K562 (cell line): Measurements from ENCODE around the gene AMZ1. TPM values are rescaled to one million over a fixed set of nuclear protein-coding genes. Genes with fewer than 3 reads are reported as not detected.
A peak's percentile ranks its signal among the peaks of the same experiment; 100 is the strongest.

Experiments
- ARID4B ChIP-seq: sonication (generic); formaldehyde crosslinking; IDR thresholded peaks from 2 replicates; pipeline ENCODE4 v1.8.0; 2022; ENCODE audit warnings: mild to moderate bottlenecking, missing genetic modification reagents
- ATF3 ChIP-seq, 2 experiments: fragments of 450-650 bp in 1 of 2; sonication (generic) in 1 of 2; formaldehyde crosslinking in 1 of 2; IDR thresholded peaks in 1 of 2; conservative IDR thresholded peaks in 1 of 2; 2 replicates each; pipeline versions ENCODE4 v1.6.1 to v1.8.1; 2016 to 2023; ENCODE audit warnings: mild to moderate bottlenecking in 2 of 2, moderate library complexity in 2 of 2, inconsistent platforms in 1 of 2, missing genetic modification reagents in 1 of 2
- FOXJ3 ChIP-seq: sonication (generic); formaldehyde crosslinking; IDR thresholded peaks from 2 replicates; pipeline ENCODE4 v1.4.0; 2020; ENCODE audit warnings: mild to moderate bottlenecking, missing genetic modification reagents
- HMGN3 ChIP-seq: IDR thresholded peaks from 2 replicates; pipeline ENCODE4 v1.6.1; 2011; ENCODE audit warnings: borderline replicate concordance, low read depth, mild to moderate bottlenecking, mixed read lengths, low read length; ENCODE audit not compliant: insufficient read length; ENCODE audit errors: extremely low read depth
- JUND ChIP-seq, 2 experiments: IDR thresholded peaks; 2 replicates in 1 of 2; 3 replicates in 1 of 2; pipeline ENCODE4 v1.6.1; 2011; ENCODE audit warnings: borderline replicate concordance in 2 of 2, low read depth in 2 of 2, low read length in 2 of 2, improper control_type of control experiment in 1 of 2, missing biosample characterization in 1 of 2, missing genetic modification characterization in 1 of 2, missing genetic modification reagents in 1 of 2
- KDM2B ChIP-seq: fragments of 250-450 bp; sonication (Bioruptor Pico); IDR thresholded peaks from 2 replicates; pipeline ENCODE4 v1.8.0; 2021; ENCODE audit warnings: mild to moderate bottlenecking, moderate library complexity
- POLR2G ChIP-seq: fragments of 200-400 bp; formaldehyde crosslinking; IDR thresholded peaks from 2 replicates; pipeline ENCODE4 v1.6.1; 2017; ENCODE audit warnings: low read depth, mild to moderate bottlenecking, antibody characterized with exemption, low read length, moderate library complexity
- PURB ChIP-seq: sonication (generic); formaldehyde crosslinking; IDR thresholded peaks from 2 replicates; pipeline ENCODE4 v1.9.0; 2021; ENCODE audit warnings: low read depth, mild to moderate bottlenecking, missing genetic modification reagents
- RAD21 ChIP-seq, 2 experiments: fragments of 250-450 bp in 1 of 2; fragments of 450-650 bp in 1 of 2; sonication (Bioruptor Pico) in 1 of 2; formaldehyde crosslinking in 1 of 2; IDR thresholded peaks in 1 of 2; conservative IDR thresholded peaks in 1 of 2; 2 replicates each; pipeline versions ENCODE4 v1.4.0 to v1.8.0; 2020 to 2022; ENCODE audit warnings: mild to moderate bottlenecking in 2 of 2, moderate library complexity in 1 of 2
- RBM25 ChIP-seq: fragments of 200-400 bp; formaldehyde crosslinking; IDR thresholded peaks from 2 replicates; pipeline ENCODE4 v1.6.1; 2018; ENCODE audit warnings: low read length, low read depth, moderate library complexity; ENCODE audit not compliant: severe bottlenecking
- TCF7 ChIP-seq: sonication (generic); IDR thresholded peaks from 2 replicates; pipeline ENCODE4 v1.6.1; 2016; ENCODE audit warnings: antibody characterized with exemption, borderline replicate concordance
- VEZF1 ChIP-seq: fragments of 200-800 bp; sonication (Bioruptor generic); IDR thresholded peaks from 2 replicates; pipeline ENCODE4 v1.6.1; 2017; ENCODE audit warnings: missing genetic modification characterization, missing compliant biosample characterization
- ZBTB5 ChIP-seq: fragments of 450-650 bp; IDR thresholded peaks from 2 replicates; pipeline ENCODE4 v1.6.1; 2017; ENCODE audit warnings: antibody characterized with exemption
- ZNF184 ChIP-seq: sonication (generic); formaldehyde crosslinking; IDR thresholded peaks from 2 replicates; pipeline ENCODE4 v1.5.0; 2020; ENCODE audit warnings: missing genetic modification reagents
- ZNF347 ChIP-seq: fragments of 450-650 bp; formaldehyde crosslinking; IDR thresholded peaks from 2 replicates; pipeline ENCODE4 v1.4.0; 2020; ENCODE audit warnings: low read depth, mild to moderate bottlenecking, moderate library complexity
- ZNF79 ChIP-seq: fragments of 250-450 bp; sonication (Bioruptor Pico); IDR thresholded peaks from 2 replicates; pipeline ENCODE4 v1.4.0; 2020; ENCODE audit warnings: low read depth, mild to moderate bottlenecking, moderate library complexity
- polyA plus RNA-seq, 8 experiments: library from polyadenylated mRNA; depleted of rRNA in 4 of 8; stranded (reverse) in 5 of 8; unstranded in 3 of 8; fragments of >200 nt; fragmentation: Nextera tagmentation in 2 of 8; fragmentation: Illumina TruSeq in 1 of 8; extraction: Ambion mirVana in 2 of 8; extraction: Trizol in 1 of 8; gene quantifications; 2 replicates each; pipeline versions ENCODE4 v1.2.1 to v1.2.3, GENCODE V29; 2011 to 2014; ENCODE audit warnings: inconsistent platforms in 1 of 8, missing spikeins in 1 of 8
- total RNA-seq, 7 experiments: library from RNA; depleted of rRNA in 6 of 7; stranded (reverse); fragments of >200 nt in 6 of 7; fragmentation: Illumina TruSeq in 2 of 7; extraction: Trizol in 2 of 7; gene quantifications; 2 replicates each; pipeline versions ENCODE4 v1.2.1 to v1.2.3, GENCODE V29; 2011 to 2021; ENCODE audit warnings: low replicate concordance in 1 of 7

AMZ1 gene
- total and polyA plus RNA-seq, 9 of the 15 experiments (the other 6 are each of a cell fraction or from before 2014, with no cell fraction given): not detected

GRCh38 chr7:2646680-2647571 is 41.1 kb upstream of the AMZ1 start (continued):
- TF ChIP-seq PURB (CRISPR knock-in tag) (no peak), ZNF79 (CRISPR knock-in tag) (no peak), ARID4B (CRISPR knock-in tag) (no peak), POLR2G (peak; percentile 76), TCF7 (no peak), RBM25 (no peak), HMGN3 (no peak), VEZF1 (CRISPR knock-in tag) (peak; percentile 70), KDM2B (CRISPR knock-in tag) (no peak), ZBTB5 (no peak), ATF3 (IDR thresholded peaks at IDR 0.05) (peak; percentile 70), ATF3 (CRISPR knock-in tag; conservative IDR thresholded peaks at IDR 0.05) (no peak), FOXJ3 (no peak), JUND (IDR thresholded peaks at IDR 0.05; ENCODE audit: borderline replicate concordance, low read depth, low read length) (0 out of 2 replicates have a peak, but pooled peaks have one; percentile 10), JUND (tag; IDR thresholded peaks at IDR 0.05; ENCODE audit: borderline replicate concordance, low read depth, low read length) (no peak), RAD21 (CRISPR knock-in tag; conservative IDR thresholded peaks at IDR 0.05 in 1 of 2, IDR thresholded peaks at IDR 0.05 in 1 of 2) (no peak), ZNF347 (CRISPR knock-in tag) (no peak), ZNF184 (CRISPR knock-in tag) (no peak)
